NCI-H2107 treated with DMSO at 0.1 percent for 48 hours (cell line): ENCODE results near the gene VCPKMT.

ENCODE experiments used
- DNase-seq: peaks from one replicate; lab custom pipeline; 2025; ENCODE audit not compliant: unreplicated experiment; lab: John Stamatoyannopoulos, UW

VCPKMT gene

GRCh38 chr14:50116181-50116956, at the start of gene VCPKMT:
TSS of gene VCPKMT (minus strand) at chr14:50116572. CDS start at chr14:50116552, 20 bp downstream.
- DNase-seq = peak; percentile 90

GRCh38 chr14:50156111-50156510, 39.7 kb upstream of the VCPKMT start:
- DNase-seq = no peak

- no peak for DNase-seq
Measured at GRCh38 chr14:50148799-50149198, 32.4 kb upstream of the VCPKMT start.

- DNase-seq = no peak
Measured at GRCh38 chr14:50139192-50139591, 22.8 kb upstream of the VCPKMT start.

- no peak for DNase-seq
Measured at GRCh38 chr14:50127802-50128201, 11.4 kb upstream of the VCPKMT start.

GRCh38 chr14:50123062-50123461, 6.7 kb upstream of the VCPKMT start:
- no peak for DNase-seq

- DNase-seq = no peak
Measured at GRCh38 chr14:50122291-50122690, 5.9 kb upstream of the VCPKMT start.

GRCh38 chr14:50121486-50121885, 5.1 kb upstream of the VCPKMT start:
- no peak for DNase-seq

GRCh38 chr14:50117456-50117855, 1.1 kb upstream of the VCPKMT start:
- no peak for DNase-seq

- no peak for DNase-seq
Measured at GRCh38 chr14:50116966-50117365, 594 bp upstream of the VCPKMT start.

GRCh38 chr14:50113381-50114035, 2.9 kb downstream of the VCPKMT start:
- no peak for DNase-seq

GRCh38 chr14:50110323-50111037, 5.9 kb downstream of the VCPKMT start:
- no peak for DNase-seq

- no peak for DNase-seq
Measured at GRCh38 chr14:50109342-50109741, 7.0 kb downstream of the VCPKMT start.

GRCh38 chr14:50107850-50108249, 8.5 kb downstream of the VCPKMT start:
- no peak for DNase-seq

- no peak for DNase-seq
Measured at GRCh38 chr14:50106178-50106577, 10.2 kb downstream of the VCPKMT start.

GRCh38 chr14:50103558-50103957, 12.8 kb downstream of the VCPKMT start:
- no peak for DNase-seq

GRCh38 chr14:50101417-50101816, 15.0 kb downstream of the VCPKMT start:
- no peak for DNase-seq

- DNase-seq = no peak
Measured at GRCh38 chr14:50100805-50101204, 15.6 kb downstream of the VCPKMT start.

- DNase-seq = no peak
Measured at GRCh38 chr14:50099335-50099734, 17.0 kb downstream of the VCPKMT start.

- DNase-seq = no peak
Measured at GRCh38 chr14:50095895-50096294, 20.5 kb downstream of the VCPKMT start.

GRCh38 chr14:50094056-50094755, 22.2 kb downstream of the VCPKMT start:
- no peak for DNase-seq
